Upper lobe of left lung (tissue), 6 donors: Measurements from ENCODE around the gene SUFU. TPM values are rescaled to one million over a fixed set of nuclear protein-coding genes. Genes with fewer than 3 reads are reported as not detected.
A peak's percentile ranks its signal among the peaks of the same experiment; 100 is the strongest.

Experiments
- ATAC-seq, 2 donors: fragments of 200-7000 bp; cut with Tn5 transposase; one replicate each; pipeline ENCODE4 v1.9.1; 2022; ENCODE audit warnings: mild to moderate bottlenecking in 2 of 2, moderate library complexity in 2 of 2; ENCODE audit not compliant: low FRiP score in 2 of 2
- DNase-seq, 2 donors: peaks; one replicate each; pipeline ENCODE4 v3.0.0-alpha.2; 2019 to 2020
- H3K27ac ChIP-seq, 4 donors: fragments of 200-600 bp; sonication (generic); one replicate each; pipeline ENCODE4 v1.5.1; 2016 to 2019
- H3K27me3 ChIP-seq, 4 donors: fragments of 200-600 bp; sonication (generic); one replicate each; pipeline ENCODE4 v1.5.1; 2017 to 2019
- H3K36me3 ChIP-seq, 4 donors: fragments of 200-600 bp; sonication (generic); one replicate each; pipeline ENCODE4 v1.5.1; 2016 to 2019
- H3K4me1 ChIP-seq, 4 donors: fragments of 200-600 bp; sonication (generic); one replicate each; pipeline ENCODE4 v1.5.1; 2018 to 2019
- H3K4me3 ChIP-seq, 4 donors: fragments of 200-600 bp; sonication (generic); one replicate each; pipeline ENCODE4 v1.5.1; 2017 to 2019; ENCODE audit warnings: mild to moderate bottlenecking in 2 of 4, moderate library complexity in 1 of 4
- H3K9me3 ChIP-seq, 4 donors: fragments of 200-600 bp; sonication (generic); one replicate each; pipeline ENCODE4 v1.5.1; 2018 to 2019
- EP300 ChIP-seq, 4 donors: sonication (generic); formaldehyde crosslinking; IDR thresholded peaks; one replicate each; pipeline ENCODE4 v1.5.1; 2017; ENCODE audit warnings: antibody characterized with exemption in 4 of 4, control low read depth in 2 of 4
- POLR2A ChIP-seq, 4 donors: fragments of 450-650 bp; IDR thresholded peaks; one replicate each; pipeline ENCODE4 v1.5.1; 2016 to 2017; ENCODE audit warnings: antibody characterized with exemption in 4 of 4, mild to moderate bottlenecking in 2 of 4
- POLR2AphosphoS5 ChIP-seq, 2 donors: sonication (generic); formaldehyde crosslinking; IDR thresholded peaks; one replicate each; pipeline ENCODE4 v1.5.1; 2017; ENCODE audit warnings: antibody characterized with exemption in 2 of 2
- WGBS, 2 donors: methylation state at CpG; one replicate each; pipeline ENCODE4 v1.1.5; 2017 to 2018; 5-methylcytosine and 5-hydroxymethylcytosine counted together
- total RNA-seq, 6 donors: library from RNA; depleted of rRNA in 4 of 6; stranded (reverse); fragments of >200 nt in 4 of 6; gene quantifications; one replicate each; pipeline versions ENCODE4 v1.1.0 to v1.2.1, GENCODE V29; 2016 to 2021
- TF ChIP-seq, protein P1 (sequence below), 6 experiments: fragments of 450-650 bp in 4 of 6; fragments of 200-600 bp in 2 of 6; sonication (generic) in 2 of 6; IDR thresholded peaks; one replicate each; pipeline ENCODE4 v1.5.1; 2016 to 2019; ENCODE audit warnings: antibody characterized with exemption in 6 of 6
- donor health status: DM: no; HTN: no; CAD: no; lungs with moderate emphysema.
- donor health status: DM: no; HTN: yes; CAD: no; lungs with severe emphysema.

Gene SUFU
- total RNA-seq, 6 donors from 2014 or later: 4.1 to 15.7 (median 11.9) TPM

DNA sequence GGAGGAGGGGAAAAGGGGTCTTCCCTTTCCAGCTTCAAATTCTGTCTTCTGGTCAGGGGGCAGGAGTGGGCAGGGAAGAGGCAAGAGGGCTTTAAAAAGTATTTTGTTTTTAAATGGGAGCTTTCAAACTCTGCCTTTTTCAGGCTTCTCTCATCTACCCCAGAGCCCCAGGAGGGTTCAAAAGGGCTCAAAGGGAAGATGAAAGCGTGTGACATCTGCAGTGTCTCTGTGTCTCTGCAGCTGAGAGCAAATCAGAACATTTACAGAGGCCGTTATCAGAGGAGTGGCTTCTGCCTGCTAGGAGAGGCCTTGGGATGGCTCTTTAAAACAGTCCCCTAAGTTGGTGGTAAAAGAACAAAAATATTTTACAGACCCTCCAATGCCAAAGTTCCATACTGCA lies 170.8 kb downstream of the SUFU start:
- ATAC-seq (no peak), DNase-seq (no peak)
- Histone ChIP-seq H3K4me1 (peaks cover 67 to 91% (median 81%) of the 10 kb centered on the region in 4 donors), H3K27me3 (no peaks in the 10 kb centered on the region), H3K4me3 (peak overlapping the region in 3 of 4 donors; percentile 20 to 37 (median 28)), H3K27ac (peak overlapping the region; percentile 84 to 88 (median 84)), H3K9me3 (no peaks in the 10 kb centered on the region), H3K36me3 (no peaks in the 10 kb centered on the region)
- TF ChIP-seq POLR2A (IDR thresholded peaks at IDR 0.05): no peak
- WGBS, 2 donors: 32 to 47% methylated on average over 2 of the region's 2 CpGs

DNA sequence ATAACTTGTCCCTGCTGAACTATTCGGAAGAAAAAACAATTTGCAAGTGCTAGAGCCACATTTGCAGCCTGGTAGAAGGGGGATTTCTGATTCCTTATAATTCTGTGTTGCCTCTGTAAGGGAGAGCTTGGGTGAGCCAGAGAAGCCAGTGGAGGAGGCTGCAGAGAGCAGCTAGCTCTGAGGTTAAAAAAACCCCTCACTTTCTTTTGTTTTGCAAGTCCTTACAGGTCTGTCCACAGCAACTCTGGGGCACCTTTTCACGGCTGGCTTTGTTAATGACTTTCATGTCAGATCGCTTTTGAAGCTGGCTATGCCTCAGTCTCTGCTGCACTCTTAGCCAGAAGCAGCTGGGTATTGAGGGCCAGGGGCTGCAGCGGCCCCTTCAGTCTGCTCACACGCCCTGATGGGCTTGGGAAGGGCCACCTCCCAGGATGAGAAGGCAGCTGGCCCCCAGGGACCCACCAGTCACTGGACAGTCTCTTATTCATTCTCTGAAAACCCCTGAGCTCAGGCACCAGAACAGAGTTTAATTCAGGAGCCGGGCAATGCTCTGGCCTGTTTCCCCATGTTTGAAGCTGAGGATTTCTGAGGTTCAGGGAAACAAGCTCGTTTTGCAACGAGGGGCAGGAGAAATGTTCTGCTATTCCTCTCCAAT lies 171.4 kb downstream of the SUFU start:
- no peak for ATAC-seq
- Histone ChIP-seq H3K4me1 (peaks cover 61 to 85% (median 76%) of the 10 kb centered on the region in 4 donors), H3K27ac (peak overlapping the region; percentile 84 to 88 (median 84)), H3K9me3 (no peaks in the 10 kb centered on the region), H3K27me3 (no peaks in the 10 kb centered on the region), H3K36me3 (no peaks in the 10 kb centered on the region), H3K4me3 (no peak overlapping the region)
- WGBS, 2 donors: 32 to 40% methylated on average over 8 of the region's 8 CpGs
- TF ChIP-seq POLR2AphosphoS5 (IDR thresholded peaks at IDR 0.05): no peak
- TF ChIP-seq, protein P1, sequence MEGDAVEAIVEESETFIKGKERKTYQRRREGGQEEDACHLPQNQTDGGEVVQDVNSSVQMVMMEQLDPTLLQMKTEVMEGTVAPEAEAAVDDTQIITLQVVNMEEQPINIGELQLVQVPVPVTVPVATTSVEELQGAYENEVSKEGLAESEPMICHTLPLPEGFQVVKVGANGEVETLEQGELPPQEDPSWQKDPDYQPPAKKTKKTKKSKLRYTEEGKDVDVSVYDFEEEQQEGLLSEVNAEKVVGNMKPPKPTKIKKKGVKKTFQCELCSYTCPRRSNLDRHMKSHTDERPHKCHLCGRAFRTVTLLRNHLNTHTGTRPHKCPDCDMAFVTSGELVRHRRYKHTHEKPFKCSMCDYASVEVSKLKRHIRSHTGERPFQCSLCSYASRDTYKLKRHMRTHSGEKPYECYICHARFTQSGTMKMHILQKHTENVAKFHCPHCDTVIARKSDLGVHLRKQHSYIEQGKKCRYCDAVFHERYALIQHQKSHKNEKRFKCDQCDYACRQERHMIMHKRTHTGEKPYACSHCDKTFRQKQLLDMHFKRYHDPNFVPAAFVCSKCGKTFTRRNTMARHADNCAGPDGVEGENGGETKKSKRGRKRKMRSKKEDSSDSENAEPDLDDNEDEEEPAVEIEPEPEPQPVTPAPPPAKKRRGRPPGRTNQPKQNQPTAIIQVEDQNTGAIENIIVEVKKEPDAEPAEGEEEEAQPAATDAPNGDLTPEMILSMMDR (IDR thresholded peaks at IDR 0.05): no peak
- no peak for TF ChIP-seq POLR2A (IDR thresholded peaks at IDR 0.05)
- TF ChIP-seq EP300 (IDR thresholded peaks at IDR 0.05): no peak
- DNase-seq: no peak

DNA sequence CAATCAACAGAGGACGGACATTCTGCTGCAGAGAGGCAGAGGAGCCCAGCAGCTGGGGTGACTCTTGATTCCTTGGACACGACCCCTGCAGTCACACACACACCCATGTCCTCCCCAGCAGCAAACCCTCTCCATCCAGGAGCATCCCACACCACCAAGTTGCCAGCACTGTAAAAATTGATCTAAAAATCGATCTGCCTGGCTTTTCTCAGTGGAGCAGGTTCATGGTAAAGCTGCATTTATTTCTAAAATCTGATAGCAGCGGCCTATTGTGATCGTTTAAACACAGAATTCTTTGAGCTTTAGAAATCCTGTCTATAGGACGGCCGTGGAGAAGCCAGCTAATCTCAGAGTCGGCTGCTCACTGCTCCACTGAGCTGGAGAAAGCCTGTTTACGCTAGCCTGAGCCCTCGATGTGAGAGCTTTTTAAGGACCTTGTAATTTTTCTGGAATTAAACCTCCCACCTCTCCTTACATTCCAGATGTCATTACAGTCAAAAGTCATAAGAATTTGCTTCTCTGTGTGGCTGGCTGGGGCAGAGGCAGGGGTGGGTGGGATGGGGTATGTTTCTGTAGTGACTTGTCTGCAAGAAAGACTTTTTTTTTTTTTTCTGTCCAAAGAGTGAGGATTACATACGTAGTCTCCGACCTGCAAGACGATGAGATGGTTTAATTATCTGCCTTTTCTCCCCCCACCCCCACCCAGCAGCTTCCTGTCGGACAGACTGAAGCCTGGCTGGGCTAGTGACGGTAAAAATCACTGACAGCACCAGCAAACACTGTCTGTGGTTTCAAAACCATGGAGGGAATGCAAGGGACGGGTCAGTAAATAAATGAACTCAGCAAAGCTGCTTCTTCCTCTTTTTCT lies 172.1 kb downstream of the SUFU start:
- peak in 1 of 2 donors; percentile 67 for DNase-seq
- ATAC-seq: peak; percentile 20 to 75
- H3K9me3 ChIP-seq: no peaks in the 10 kb centered on the region
- H3K36me3 ChIP-seq: no peaks in the 10 kb centered on the region
- H3K27me3 ChIP-seq: no peaks in the 10 kb centered on the region
- peak overlapping the region; percentile 84 to 88 (median 84) for H3K27ac ChIP-seq
- H3K4me3 ChIP-seq: no peak overlapping the region
- peaks cover 53 to 80% (median 74%) of the 10 kb centered on the region in 4 donors for H3K4me1 ChIP-seq
- TF ChIP-seq POLR2AphosphoS5 (IDR thresholded peaks at IDR 0.05) (peak; percentile 41 to 58), EP300 (IDR thresholded peaks at IDR 0.05) (no peak)
- 18 to 23% methylated on average over 15 to 16 of the region's 16 CpGs for WGBS, 2 donors

DNA sequence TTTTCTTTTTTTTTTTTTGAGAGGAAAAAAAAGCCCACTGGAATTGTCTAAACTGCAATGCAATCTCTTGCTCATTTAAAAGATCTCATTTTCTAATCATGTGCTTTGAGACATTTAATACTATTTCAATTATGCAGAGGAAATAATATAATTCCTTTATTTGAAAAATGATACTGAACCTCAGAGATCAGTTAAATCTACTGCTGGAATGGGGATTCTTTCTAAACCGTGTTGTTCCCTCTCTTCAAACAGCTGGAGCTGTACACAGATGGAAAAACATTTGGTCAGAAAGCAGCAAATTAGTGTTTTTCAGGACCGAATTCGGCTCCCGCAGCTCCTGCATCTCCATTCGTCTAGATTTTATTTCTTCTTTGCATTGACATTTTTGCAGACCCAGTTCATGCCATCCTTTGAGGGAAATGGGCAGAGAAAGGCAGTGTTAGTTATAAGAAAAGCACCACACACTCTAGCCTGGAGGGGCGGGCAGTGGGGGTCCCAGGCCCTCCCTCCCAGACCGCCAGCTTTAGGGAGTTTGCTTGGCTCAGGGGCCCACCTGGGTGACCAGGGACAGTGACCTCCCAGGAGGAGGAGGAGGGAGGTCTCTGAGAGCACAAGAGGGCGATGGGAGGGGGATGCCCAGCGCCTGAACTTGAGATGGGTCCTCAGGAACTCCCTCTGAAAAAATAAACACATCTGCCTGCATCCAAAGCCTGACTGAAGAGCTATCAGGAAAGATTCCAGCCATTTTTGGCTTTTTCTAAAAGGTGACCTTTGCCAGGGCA lies 173.0 kb downstream of the SUFU start:
- H3K4me1 ChIP-seq: peaks cover 53 to 75% (median 71%) of the 10 kb centered on the region in 4 donors
- no peak for DNase-seq
- ATAC-seq: no peak
- H3K9me3 ChIP-seq: no peaks in the 10 kb centered on the region
- H3K36me3 ChIP-seq: peaks cover 0 to 4% (median 0%) of the 10 kb centered on the region in 4 donors
- H3K27ac ChIP-seq: peak overlapping the region; percentile 84 to 88 (median 84)
- H3K27me3 ChIP-seq: no peaks in the 10 kb centered on the region
- TF ChIP-seq, protein P1 (IDR thresholded peaks at IDR 0.05): no peak
- TF ChIP-seq POLR2A (IDR thresholded peaks at IDR 0.05) (no peak), EP300 (IDR thresholded peaks at IDR 0.05) (no peak), POLR2AphosphoS5 (IDR thresholded peaks at IDR 0.05) (no peak)
- no peak overlapping the region for H3K4me3 ChIP-seq
- WGBS, 2 donors: 67% methylated on average over 9 of the region's 9 CpGs

DNA sequence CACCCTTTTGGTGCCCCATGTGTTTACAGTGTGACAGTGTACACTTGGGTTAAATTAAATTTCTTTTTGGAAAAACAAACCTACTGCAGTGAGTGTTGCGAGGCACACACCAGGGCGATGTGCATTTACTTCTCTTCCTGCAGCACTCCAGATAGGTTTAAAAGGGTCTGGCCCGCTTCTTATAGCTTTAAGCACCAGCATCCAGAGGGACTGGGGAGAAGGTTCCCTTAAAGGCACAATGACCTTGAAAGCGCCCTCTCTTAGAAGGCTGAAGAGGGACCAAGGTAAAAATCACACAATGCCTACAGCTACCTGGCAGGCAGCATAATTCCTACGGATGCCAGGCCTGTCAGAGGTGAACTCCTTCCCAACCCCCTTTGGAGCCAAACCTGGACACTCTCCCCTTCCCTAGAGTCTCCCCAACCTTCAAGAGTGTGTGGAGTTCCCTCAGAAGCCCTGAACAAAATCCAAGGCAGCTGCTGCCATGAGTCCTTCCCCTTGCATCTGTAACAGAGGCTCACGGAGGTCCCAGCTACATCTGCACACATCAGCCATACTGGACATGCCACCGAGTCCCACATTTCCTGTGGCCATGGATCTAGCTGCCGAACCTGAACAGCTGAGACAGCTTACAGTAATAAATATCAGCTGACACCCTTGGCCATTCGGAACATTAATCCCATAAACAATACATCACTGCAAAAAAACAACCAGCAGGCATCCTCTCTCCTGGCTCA lies 173.7 kb downstream of the SUFU start:
- peaks cover 51 to 69% (median 68%) of the 10 kb centered on the region in 4 donors for H3K4me1 ChIP-seq

More for the DNA sequence above, 173.7 kb downstream of the SUFU start:
- H3K27me3 ChIP-seq: no peaks in the 10 kb centered on the region
- 62 to 73% methylated on average over 8 to 9 of the region's 9 CpGs for WGBS, 2 donors
- no peak overlapping the region for H3K4me3 ChIP-seq
- ATAC-seq: no peak
- peaks cover 0 to 7% (median 0%) of the 10 kb centered on the region in 4 donors for H3K36me3 ChIP-seq
- DNase-seq: no peak
- peak overlapping the region in 3 of 4 donors; percentile 84 to 88 (median 85) for H3K27ac ChIP-seq
- no peaks in the 10 kb centered on the region for H3K9me3 ChIP-seq
- TF ChIP-seq, protein P1 (IDR thresholded peaks at IDR 0.05): no peak
- TF ChIP-seq POLR2A (IDR thresholded peaks at IDR 0.05) (no peak), EP300 (IDR thresholded peaks at IDR 0.05) (no peak), POLR2AphosphoS5 (IDR thresholded peaks at IDR 0.05) (no peak)
